Skeletal muscle satellite cell (primary cell): ENCODE results near the gene UBXN4. TPM values are rescaled to one million over a fixed set of nuclear protein-coding genes. Genes with fewer than 3 reads are reported as not detected.
"Not testable (repeated sequence)": the region's sequence is repeated elsewhere in the genome, so short reads cannot be mapped to it uniquely, and the experiment has no call there.

ENCODE experiments used
- H3K27me3 ChIP-seq: 2 replicates; pipeline ENCODE4 v1.7.0; 2013; ENCODE audit warnings: low read length; ENCODE audit not compliant: control insufficient read depth, insufficient read depth
- H3K36me3 ChIP-seq: 2 replicates; pipeline ENCODE4 v1.7.0; 2013; ENCODE audit warnings: mild to moderate bottlenecking, control low read depth, low read length; ENCODE audit not compliant: insufficient read depth
- H3K4me1 ChIP-seq: 2 replicates; pipeline ENCODE4 v1.7.0; 2013; ENCODE audit warnings: low read length; ENCODE audit not compliant: control insufficient read depth, insufficient read depth
- H3K4me2 ChIP-seq: 2 replicates; pipeline ENCODE4 v1.7.0; 2013; ENCODE audit warnings: mild to moderate bottlenecking, low read length
- H3K4me3 ChIP-seq: 2 replicates; pipeline ENCODE4 v1.7.0; 2013; ENCODE audit warnings: low read length
- H3K9ac ChIP-seq: 2 replicates; pipeline ENCODE4 v1.7.0; 2013; ENCODE audit warnings: mild to moderate bottlenecking, low read depth, low read length, moderate library complexity
- H3K9me3 ChIP-seq: replicated peaks from 2 replicates; pipeline ENCODE4 v1.7.0; 2013; ENCODE audit warnings: mild to moderate bottlenecking, control low read depth, low read length
- total RNA-seq: library from RNA; depleted of rRNA; stranded (reverse); fragments of >200 nt; gene quantifications from 2 replicates; pipeline ENCODE4 v1.2.3, GENCODE V29; 2012; rRNA removed

UBXN4 gene
- 40.8 and 41.3 TPM in 2 replicates for total RNA-seq

DNA sequence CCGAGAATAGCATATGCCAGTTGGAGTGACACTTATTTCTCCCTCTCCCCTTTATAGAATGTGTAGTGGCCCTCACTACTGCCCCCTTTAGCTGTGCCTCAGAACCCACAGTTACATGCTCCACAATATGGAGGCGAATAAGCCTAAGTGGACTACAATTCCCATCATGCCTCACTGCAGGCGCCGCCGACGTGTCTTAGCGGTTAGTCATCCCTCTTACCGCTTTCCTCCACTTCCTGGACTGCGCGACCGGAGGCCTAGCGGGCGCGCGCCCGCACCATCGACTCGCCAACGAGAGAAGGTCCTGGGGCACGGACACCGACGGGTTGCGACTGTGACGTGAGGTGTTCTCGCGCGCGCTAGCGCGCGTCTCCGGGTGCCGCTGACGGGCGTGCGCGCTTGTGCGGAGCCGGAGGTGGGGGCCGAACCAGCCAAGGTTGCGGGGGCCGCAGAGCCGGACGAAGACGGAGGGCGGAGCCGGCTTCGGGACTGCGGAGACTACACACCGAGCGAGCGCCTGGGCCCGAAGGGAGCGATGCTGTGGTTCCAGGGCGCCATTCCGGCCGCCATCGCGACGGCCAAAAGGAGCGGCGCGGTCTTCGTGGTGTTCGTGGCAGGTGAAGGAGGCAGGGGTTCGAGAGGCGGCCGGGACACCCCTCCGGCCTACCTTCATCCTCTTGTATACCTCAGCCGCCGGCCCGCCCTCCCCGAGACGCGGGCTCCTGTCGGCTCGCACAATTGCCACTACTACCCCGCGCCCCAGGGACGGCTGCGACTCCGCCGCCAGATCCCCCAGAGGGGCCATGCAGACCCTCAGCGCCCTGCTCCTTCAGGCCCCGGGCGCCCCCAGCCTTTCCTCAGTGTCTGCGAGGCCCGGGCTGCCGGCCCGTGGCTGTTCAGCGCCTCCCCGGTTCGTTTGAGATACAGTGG lies at the start of gene UBXN4:
UBXN4 (plus strand) TSS at position 461 of the 930 bp plus-strand sequence; CDS start at position 536, 75 bp downstream.
- Histone ChIP-seq H3K36me3 (no peaks in the 10 kb centered on the region), H3K4me3 (peak within 1 kb of the TSS; percentile 93), H3K27me3 (no peaks in the 10 kb centered on the region), H3K4me2 (peak within 1 kb of the TSS; percentile 77), H3K9me3 (no peaks in the 10 kb centered on the region), H3K4me1 (peaks cover 23% of the 10 kb centered on the region), H3K9ac (peak within 1 kb of the TSS; percentile 99)

GRCh38 chr2:135694711-135695110 lies 46.9 kb upstream of the UBXN4 start:
- no peaks in the 10 kb centered on the region for H3K27me3 ChIP-seq
- no peaks in the 10 kb centered on the region for H3K36me3 ChIP-seq
- H3K4me1 ChIP-seq: no peaks in the 10 kb centered on the region
- H3K9me3 ChIP-seq: no peaks in the 10 kb centered on the region
- H3K9ac ChIP-seq: no peak overlapping the region
- H3K4me3 ChIP-seq: no peak overlapping the region
- no peak overlapping the region for H3K4me2 ChIP-seq

DNA sequence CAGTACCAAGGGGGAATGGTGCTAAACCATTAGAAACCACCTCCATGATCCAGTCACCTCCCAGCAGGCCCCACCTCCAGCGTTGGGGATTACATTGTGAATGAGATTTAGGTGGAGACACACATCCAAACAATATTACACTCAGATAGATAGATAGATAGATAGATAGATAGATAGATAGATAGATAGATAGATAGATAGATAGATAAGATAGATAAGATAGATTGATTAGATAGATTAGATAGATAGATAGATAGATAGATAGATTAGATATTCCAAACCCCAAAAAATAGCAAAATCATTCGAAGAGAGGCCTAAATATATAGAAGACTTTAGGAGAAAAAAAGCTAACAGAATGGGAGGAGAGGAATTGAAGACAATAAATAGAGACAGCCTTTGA lies 42.8 kb upstream of the UBXN4 start:
- H3K4me2 ChIP-seq: no peak overlapping the region

DNA sequence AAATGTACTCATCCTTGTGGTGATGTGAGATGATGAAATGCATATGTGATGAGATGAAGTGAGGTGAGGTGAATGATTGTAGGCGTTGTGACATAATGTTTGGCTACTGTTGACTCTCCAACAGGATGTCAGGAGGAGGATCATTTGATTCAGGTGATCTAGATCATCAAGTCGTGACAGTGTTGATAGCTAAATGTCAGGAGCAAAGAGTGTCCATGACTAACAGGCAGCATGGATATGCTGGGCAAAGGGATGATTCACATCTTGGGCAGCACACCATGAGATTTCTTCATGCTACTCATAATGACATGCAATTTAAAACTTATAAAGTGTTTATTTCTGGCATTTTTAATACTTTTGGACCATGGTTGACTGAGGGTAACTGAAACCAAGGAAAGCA lies 40.2 kb upstream of the UBXN4 start:
- no peaks in the 10 kb centered on the region for H3K9me3 ChIP-seq
- H3K4me3 ChIP-seq: no peak overlapping the region
- H3K4me2 ChIP-seq: no peak overlapping the region
- H3K27me3 ChIP-seq: no peaks in the 10 kb centered on the region
- no peaks in the 10 kb centered on the region for H3K36me3 ChIP-seq
- peaks cover 8% of the 10 kb centered on the region for H3K4me1 ChIP-seq
- no peak overlapping the region for H3K9ac ChIP-seq

More for the DNA sequence above, 42.8 kb upstream of the UBXN4 start:
- Histone ChIP-seq H3K9me3 (no peaks in the 10 kb centered on the region), H3K4me1 (peaks cover 8% of the 10 kb centered on the region), H3K36me3 (no peaks in the 10 kb centered on the region), H3K27me3 (no peaks in the 10 kb centered on the region), H3K4me3 (no peak overlapping the region), H3K9ac (no peak overlapping the region)

GRCh38 chr2:135703300-135703699 lies 38.4 kb upstream of the UBXN4 start:
- H3K4me1 ChIP-seq: peaks cover 8% of the 10 kb centered on the region
- no peak overlapping the region for H3K4me3 ChIP-seq
- no peaks in the 10 kb centered on the region for H3K36me3 ChIP-seq
- H3K27me3 ChIP-seq: no peaks in the 10 kb centered on the region
- H3K9ac ChIP-seq: no peak overlapping the region
- H3K9me3 ChIP-seq: no peaks in the 10 kb centered on the region
- H3K4me2 ChIP-seq: no peak overlapping the region

GRCh38 chr2:135704075-135704474 lies 37.6 kb upstream of the UBXN4 start:
- H3K4me1 ChIP-seq, H3K9ac ChIP-seq, H3K9me3 ChIP-seq, H3K27me3 ChIP-seq, H3K36me3 ChIP-seq, H3K4me2 ChIP-seq, H3K4me3 ChIP-seq: not testable (repeated sequence)

DNA sequence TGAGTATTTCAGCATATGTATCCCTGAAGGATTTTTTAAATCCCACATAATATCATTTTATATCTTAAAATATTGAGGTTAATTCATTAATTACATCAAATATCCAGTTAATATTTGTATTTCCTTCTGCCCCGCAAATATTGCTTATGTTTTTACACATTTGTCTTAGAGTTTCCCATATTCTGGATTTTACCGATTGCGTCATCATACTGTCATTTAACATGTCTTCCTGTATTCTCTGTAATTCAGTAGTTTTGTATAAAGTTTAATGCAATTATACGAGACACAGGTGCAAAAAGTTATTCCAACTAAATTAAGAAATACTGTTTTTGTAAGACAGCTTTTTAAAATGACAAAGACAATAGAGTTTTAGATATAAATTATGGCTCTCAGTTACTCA lies 33.5 kb upstream of the UBXN4 start:
- H3K36me3 ChIP-seq: peaks cover 2% of the 10 kb centered on the region
- H3K27me3 ChIP-seq: no peaks in the 10 kb centered on the region
- no peak overlapping the region for H3K4me2 ChIP-seq
- no peak overlapping the region for H3K4me3 ChIP-seq
- no peaks in the 10 kb centered on the region for H3K9me3 ChIP-seq
- no peaks in the 10 kb centered on the region for H3K4me1 ChIP-seq
- no peak overlapping the region for H3K9ac ChIP-seq

- Histone ChIP-seq H3K9me3 (no peaks in the 10 kb centered on the region), H3K9ac (no peak overlapping the region), H3K36me3 (peaks cover 2% of the 10 kb centered on the region), H3K4me2 (no peak overlapping the region), H3K27me3 (no peaks in the 10 kb centered on the region), H3K4me3 (no peak overlapping the region), H3K4me1 (no peaks in the 10 kb centered on the region)
These were observed 31.7 kb upstream of the UBXN4 start for GRCh38 chr2:135709992-135710391.

GRCh38 chr2:135715086-135715485 lies 26.6 kb upstream of the UBXN4 start:
- not testable (repeated sequence) for H3K4me1 ChIP-seq, H3K9ac ChIP-seq, H3K4me2 ChIP-seq, H3K36me3 ChIP-seq, H3K4me3 ChIP-seq, H3K9me3 ChIP-seq, H3K27me3 ChIP-seq

DNA sequence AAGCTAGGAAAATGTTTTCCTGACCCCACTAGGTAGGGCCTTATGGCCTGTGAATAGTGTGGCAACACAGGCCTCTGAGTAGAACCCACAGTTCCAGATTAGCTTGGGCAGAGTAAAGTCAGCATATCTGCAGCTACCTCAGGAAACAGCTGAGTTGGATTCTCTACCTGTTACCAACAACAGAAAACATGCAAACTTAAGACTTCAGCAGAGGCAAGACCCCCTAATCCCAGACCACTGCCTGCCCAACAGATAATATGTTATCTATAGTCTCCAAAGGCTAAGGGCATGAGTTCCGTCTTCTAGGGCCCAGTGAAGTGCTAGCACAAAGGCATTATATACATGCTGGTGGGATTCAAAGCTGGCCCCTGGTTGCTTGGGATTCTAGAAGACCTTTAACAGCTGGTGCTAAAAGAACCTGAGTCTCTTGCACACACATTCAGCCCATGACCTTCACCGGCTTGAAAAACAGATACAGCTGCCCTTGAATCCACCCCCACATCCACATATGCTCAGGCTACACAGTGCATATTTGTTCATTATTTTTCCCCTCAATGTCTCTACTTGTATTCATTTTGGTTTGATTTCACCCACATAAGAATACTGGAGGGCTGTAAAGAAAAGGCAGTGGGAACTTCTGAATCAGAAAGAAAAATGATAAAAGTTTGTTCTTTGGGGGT lies 13.5 kb upstream of the UBXN4 start:
- no peak overlapping the region for H3K9ac ChIP-seq

GRCh38 chr2:135732561-135732960 lies 9.1 kb upstream of the UBXN4 start:
- no peak overlapping the region for H3K4me2 ChIP-seq
- H3K9me3 ChIP-seq: no peaks in the 10 kb centered on the region
- no peaks in the 10 kb centered on the region for H3K4me1 ChIP-seq
- H3K36me3 ChIP-seq: no peaks in the 10 kb centered on the region
- H3K4me3 ChIP-seq: no peak overlapping the region
- no peaks in the 10 kb centered on the region for H3K27me3 ChIP-seq
- H3K9ac ChIP-seq: no peak overlapping the region

More for the DNA sequence above, 13.5 kb upstream of the UBXN4 start:
- Histone ChIP-seq H3K4me3 (no peak overlapping the region), H3K36me3 (peaks cover 10% of the 10 kb centered on the region), H3K4me2 (no peak overlapping the region), H3K27me3 (no peaks in the 10 kb centered on the region), H3K9me3 (no peaks in the 10 kb centered on the region), H3K4me1 (peaks cover 10% of the 10 kb centered on the region)
